SK-N-SH (cell line): ENCODE measurements around the gene FNTB. TPM values are rescaled to one million over a fixed set of nuclear protein-coding genes. Genes with fewer than 3 reads are reported as not detected.

Experiments used
- CTCF ChIA-PET: fragments of 300-600, 350-600 bp; formaldehyde crosslinking; extraction: SDS; loops from one replicate; lab custom pipeline; 2021; lab: Yijun Ruan, JAX
- POLR2A ChIA-PET: fragments of 350-600 bp; sonication (Branson Sonifier 250); formaldehyde crosslinking; extraction: SDS; loops from one replicate; lab custom pipeline; 2020; ENCODE audit warnings: antibody characterized with exemption, inconsistent platforms; lab: Yijun Ruan, JAX
- DNase-seq: peaks from one replicate; pipeline ENCODE4 v3.0.0; 2012
- H2AFZ ChIP-seq: fragments of 200-600 bp; sonication (generic); 2 replicates; pipeline ENCODE4 v1.8.1; 2016; ENCODE audit warnings: antibody characterized with exemption, mild to moderate bottlenecking, low read depth
- H3F3A ChIP-seq: fragments of 200-600 bp; sonication (generic); replicated peaks from 2 replicates; pipeline ENCODE3; 2016; ENCODE audit warnings: antibody characterized with exemption, mild to moderate bottlenecking; ENCODE audit not compliant: insufficient read depth
- H3K27ac ChIP-seq, 2 experiments: fragments of 200-500 bp in 1 of 2; fragments of 200-600 bp in 1 of 2; sonication (Bioruptor generic) in 1 of 2; sonication (generic), shearing (Covaris generic) in 1 of 2; 2 replicates each; pipeline versions ENCODE4 v1.5.1 to v1.6.1; 2014 to 2016; ENCODE audit warnings: low read depth in 2 of 2, inconsistent platforms in 1 of 2, low read length in 1 of 2, mild to moderate bottlenecking in 1 of 2, mixed read lengths in 1 of 2
- H3K27me3 ChIP-seq: fragments of 200-600 bp; sonication (generic), shearing (Covaris generic); 2 replicates; pipeline ENCODE4 v1.6.1; 2016; ENCODE audit warnings: mixed run types; ENCODE audit not compliant: insufficient read depth
- H3K36me3 ChIP-seq, 2 experiments: fragments of 200-500 bp in 1 of 2; fragments of 200-600 bp in 1 of 2; sonication (Bioruptor generic) in 1 of 2; sonication (generic) in 1 of 2; replicated peaks in 1 of 2; 2 replicates each; pipeline versions ENCODE3 to v1.5.1; 2014 to 2016; ENCODE audit warnings: low read length in 1 of 2, mild to moderate bottlenecking in 1 of 2; ENCODE audit not compliant: insufficient read depth in 2 of 2, control insufficient read depth in 1 of 2
- H3K4me1 ChIP-seq, 2 experiments: fragments of 200-500 bp in 1 of 2; fragments of 200-600 bp in 1 of 2; sonication (Bioruptor generic) in 1 of 2; sonication (generic), shearing (Covaris generic) in 1 of 2; 2 replicates each; pipeline versions ENCODE4 v1.5.1 to v1.6.1; 2014 to 2016; ENCODE audit warnings: low read depth in 1 of 2, low read length in 1 of 2, mixed run types in 1 of 2; ENCODE audit not compliant: insufficient read depth in 2 of 2, control insufficient read depth in 1 of 2
- H3K4me2 ChIP-seq: fragments of 200-600 bp; sonication (generic), shearing (Covaris generic); 2 replicates; pipeline ENCODE4 v1.6.1; 2017; ENCODE audit warnings: mixed run types
- H3K4me3 ChIP-seq, 2 experiments: fragments of 200-500 bp in 1 of 2; fragments of 200-600 bp in 1 of 2; sonication (Bioruptor generic) in 1 of 2; sonication (generic), shearing (Covaris generic) in 1 of 2; 2 replicates each; pipeline versions ENCODE4 v1.5.1 to v1.8.1; 2014 to 2016; ENCODE audit warnings: low read depth in 2 of 2, inconsistent platforms in 1 of 2, low read length in 1 of 2, mild to moderate bottlenecking in 1 of 2, mixed read lengths in 1 of 2, moderate library complexity in 1 of 2
- H3K79me2 ChIP-seq: fragments of 200-600 bp; sonication (generic); 2 replicates; pipeline ENCODE4 v1.8.1; 2017; ENCODE audit warnings: mild to moderate bottlenecking; ENCODE audit not compliant: insufficient read depth
- H3K9ac ChIP-seq: fragments of 200-600 bp; sonication (generic); 2 replicates; pipeline ENCODE4 v1.6.1; 2017; ENCODE audit warnings: mixed run types
- H3K9me2 ChIP-seq: fragments of 200-600 bp; sonication (generic); 2 replicates; pipeline ENCODE4 v1.6.1; 2017; ENCODE audit warnings: mixed run types
- H3K9me3 ChIP-seq: fragments of 200-600 bp; sonication (generic); 2 replicates; pipeline ENCODE4 v1.6.1; 2017; ENCODE audit warnings: mixed run types, mild to moderate bottlenecking, moderate library complexity
- H4K20me1 ChIP-seq: fragments of 200-600 bp; sonication (generic); 2 replicates; pipeline ENCODE4 v1.6.1; 2017; ENCODE audit warnings: mild to moderate bottlenecking, mixed run types; ENCODE audit not compliant: insufficient read depth
- ELF1 ChIP-seq: IDR thresholded peaks from 2 replicates; pipeline ENCODE4 v1.4.0; 2012
- EP300 ChIP-seq, 2 experiments: IDR thresholded peaks; 2 replicates each; pipeline versions ENCODE4 v1.4.0 to v1.6.1; 2012; ENCODE audit warnings: borderline replicate concordance in 1 of 2, low read depth in 1 of 2, low read length in 1 of 2
- EZH2phosphoT487 ChIP-seq: fragments of 200-600 bp; sonication (generic); IDR thresholded peaks from 2 replicates; pipeline ENCODE4 v1.6.1; 2017; ENCODE audit warnings: low read depth, mixed run types, mild to moderate bottlenecking, antibody characterized with exemption, moderate library complexity, borderline replicate concordance
- FOXJ3 ChIP-seq: sonication (generic); formaldehyde crosslinking; IDR thresholded peaks from 2 replicates; pipeline ENCODE4 v1.5.1; 2020; ENCODE audit warnings: mild to moderate bottlenecking, missing genetic modification reagents
- GABPA ChIP-seq: IDR thresholded peaks from 2 replicates; pipeline ENCODE4 v1.4.0; 2012; ENCODE audit warnings: low read depth, mild to moderate bottlenecking
- GATA2 ChIP-seq: sonication (generic); formaldehyde crosslinking; IDR thresholded peaks from 2 replicates; pipeline ENCODE4 v1.5.0; 2020; ENCODE audit warnings: mild to moderate bottlenecking, missing genetic modification reagents
- MEF2A ChIP-seq: IDR thresholded peaks from 2 replicates; pipeline ENCODE4 v1.4.0; 2012; ENCODE audit warnings: low read depth, borderline replicate concordance
- NFIC ChIP-seq: IDR thresholded peaks from 2 replicates; pipeline ENCODE4 v1.4.0; 2012; ENCODE audit warnings: borderline replicate concordance
- PBX3 ChIP-seq: IDR thresholded peaks from 2 replicates; pipeline ENCODE4; 2012
- POLR2AphosphoS5 ChIP-seq: IDR thresholded peaks from 2 replicates; pipeline ENCODE4 v1.6.1; 2012; ENCODE audit warnings: low read depth, low read length
- RAD21 ChIP-seq: IDR thresholded peaks from 2 replicates; pipeline ENCODE4 v1.6.1; 2012; ENCODE audit warnings: mild to moderate bottlenecking, low read length
- RXRA ChIP-seq: IDR thresholded peaks from 2 replicates; pipeline ENCODE4 v1.4.0; 2012; ENCODE audit warnings: low read depth, mild to moderate bottlenecking, borderline replicate concordance
- SMC3 ChIP-seq: IDR thresholded peaks from 2 replicates; pipeline ENCODE4 v1.6.1; 2012; ENCODE audit warnings: low read depth, low read length, improper control_type of control experiment
- TEAD4 ChIP-seq: IDR thresholded peaks from 2 replicates; pipeline ENCODE4 v1.4.0; 2012; ENCODE audit warnings: mild to moderate bottlenecking, borderline replicate concordance; ENCODE audit not compliant: insufficient read depth
- USF1 ChIP-seq: IDR thresholded peaks from 2 replicates; pipeline ENCODE4 v1.4.0; 2012; ENCODE audit warnings: low read depth, borderline replicate concordance
- USF2 ChIP-seq: fragments of 150-350 bp; IDR thresholded peaks from 2 replicates; pipeline ENCODE4 v1.6.1; 2017; ENCODE audit warnings: antibody characterized with exemption, low read length, low read depth, borderline replicate concordance
- YY1 ChIP-seq: IDR thresholded peaks from 2 replicates; pipeline ENCODE4 v1.4.0; 2012; ENCODE audit warnings: low read depth, mild to moderate bottlenecking
- WGBS: methylation state at CpG from one replicate; pipeline ENCODE4 v1.1.6; 2017; ENCODE audit warnings: low lambda C conversion rate; 5-methylcytosine and 5-hydroxymethylcytosine counted together
- polyA plus RNA-seq, 3 experiments: library from polyadenylated mRNA; depleted of rRNA; stranded (reverse); fragments of >200 nt; gene quantifications; 2 replicates each; pipeline ENCODE4 v1.2.3, GENCODE V29; 2012

FNTB gene
- polyA plus RNA-seq, 1 of the 3 experiments (the other 2 are of a cell fraction): 18.4 TPM

GRCh38 chr14:64944861-64945260, 41.8 kb upstream of the FNTB start:
- Histone ChIP-seq H2AFZ (no peak overlapping the region), H3K9me2 (no peaks in the 10 kb centered on the region), H3K27me3 (no peaks in the 10 kb centered on the region), H4K20me1 (no peaks in the 10 kb centered on the region), H3K4me2 (no peak overlapping the region), H3K9ac (no peak overlapping the region), H3K9me3 (no peaks in the 10 kb centered on the region), H3K27ac (no peak overlapping the region), H3K4me3 (no peak overlapping the region), H3K4me1 (no peaks in the 10 kb centered on the region), H3K79me2 (no peaks in the 10 kb centered on the region), H3F3A (no peaks in the 10 kb centered on the region), H3K36me3 (peaks cover 0 to 28% of the 10 kb centered on the region in 2 experiments)
- DNase-seq: no peak
- WGBS: 97% methylated on average over 4 of the region's 4 CpGs
- ChIA-PET POLR2A (no interaction called here), CTCF (no interaction called here)
- TF ChIP-seq MEF2A: no peak
- TF ChIP-seq NFIC: no peak

GRCh38 chr14:64945431-64946178, 41.1 kb upstream of the FNTB start:
- H2AFZ ChIP-seq: no peak overlapping the region
- no peak overlapping the region for H3K9ac ChIP-seq
- peaks cover 0 to 28% of the 10 kb centered on the region in 2 experiments for H3K36me3 ChIP-seq
- H3K9me2 ChIP-seq: no peaks in the 10 kb centered on the region
- ChIA-PET CTCF (interaction anchor here (1.1 kb wide), 1 partner anchor 15 kb away, joined by 4 read pairs; no protein-coding TSS in a partner anchor), POLR2A (no interaction called here)
- no peak overlapping the region for H3K4me3 ChIP-seq
- H3F3A ChIP-seq: no peaks in the 10 kb centered on the region
- H3K27me3 ChIP-seq: no peaks in the 10 kb centered on the region
- H3K4me1 ChIP-seq: no peaks in the 10 kb centered on the region
- no peak overlapping the region for H3K27ac ChIP-seq
- WGBS: 91% methylated on average over 11 of the region's 12 CpGs
- H3K4me2 ChIP-seq: no peak overlapping the region
- H3K9me3 ChIP-seq: no peaks in the 10 kb centered on the region
- no peaks in the 10 kb centered on the region for H4K20me1 ChIP-seq
- DNase-seq: no peak
- no peak for TF ChIP-seq RAD21
- no peaks in the 10 kb centered on the region for H3K79me2 ChIP-seq

- Histone ChIP-seq H3K9ac (no peak overlapping the region), H3K9me3 (no peaks in the 10 kb centered on the region), H2AFZ (no peak overlapping the region), H3K36me3 (peaks cover 0 to 34% of the 10 kb centered on the region in 2 experiments), H3K4me1 (peaks cover 0 to 7% of the 10 kb centered on the region in 2 experiments; a peak in 1 of 4 replicates), H3K27me3 (no peaks in the 10 kb centered on the region), H3K79me2 (no peaks in the 10 kb centered on the region), H3K4me3 (no peak overlapping the region), H3K9me2 (no peaks in the 10 kb centered on the region), H3K4me2 (no peak overlapping the region), H3K27ac (no peak overlapping the region; a peak in 1 of 4 replicates), H4K20me1 (no peaks in the 10 kb centered on the region), H3F3A (no peaks in the 10 kb centered on the region)
- CTCF ChIA-PET: interaction anchor here (1.1 to 1.8 kb wide), 2 partner anchors 14 to 55 kb away, joined by 3 to 4 read pairs; no protein-coding TSS in a partner anchor
- no peak for DNase-seq
- WGBS: 96% methylated on average over 6 of the region's 6 CpGs
- POLR2A ChIA-PET: no interaction called here
- TF ChIP-seq SMC3: no peak
- no peak for TF ChIP-seq USF1
- TF ChIP-seq PBX3: no peak
- no peak for TF ChIP-seq RXRA
- TF ChIP-seq EZH2phosphoT487: no peak
- TF ChIP-seq TEAD4: no peak
- TF ChIP-seq GATA2 (CRISPR knock-in tag): no peak
- TF ChIP-seq USF2: no peak
- TF ChIP-seq GABPA: no peak
- TF ChIP-seq YY1: no peak
- no peak for TF ChIP-seq FOXJ3
- TF ChIP-seq RAD21: no peak
- no peak for TF ChIP-seq POLR2AphosphoS5
- TF ChIP-seq EP300 (IDR thresholded peaks at IDR 0.05; ENCODE audit: borderline replicate concordance in 1 of 2, low read depth in 1 of 2, low read length in 1 of 2): no peak
- TF ChIP-seq ELF1: no peak
Measured at GRCh38 chr14:64946310-64947045, 40.2 kb upstream of the FNTB start.
